OCI-LY1 (cell line): ENCODE results near the gene CACNA1C.

Experiments
- H2AFZ ChIP-seq: fragments of 200-600 bp; sonication (generic), shearing (Covaris generic); 2 replicates; pipeline ENCODE4 v1.6.0; 2014; ENCODE audit warnings: antibody characterized with exemption, mild to moderate bottlenecking, low read length
- H3F3A ChIP-seq: fragments of 200-600 bp; sonication (generic), shearing (Covaris generic); 2 replicates; pipeline ENCODE4 v1.6.0; 2014; ENCODE audit warnings: mild to moderate bottlenecking, antibody characterized with exemption, low read length, moderate library complexity; ENCODE audit not compliant: insufficient read depth
- H3K27ac ChIP-seq: fragments of 200-600 bp; sonication (generic); 2 replicates; pipeline ENCODE4 v1.5.1; 2014; ENCODE audit warnings: low read length, mixed run types, mild to moderate bottlenecking, low read depth; ENCODE audit not compliant: poor library complexity, severe bottlenecking
- H3K27me3 ChIP-seq: fragments of 200-600 bp; sonication (generic); 2 replicates; pipeline ENCODE4 v1.6.0; 2014; ENCODE audit warnings: antibody characterized with exemption, mild to moderate bottlenecking, low read length, moderate library complexity; ENCODE audit not compliant: insufficient read depth
- H3K36me3 ChIP-seq: fragments of 200-600 bp; sonication (generic); 2 replicates; pipeline ENCODE4 v1.6.1; 2014; ENCODE audit warnings: mild to moderate bottlenecking, antibody characterized with exemption, low read length, moderate library complexity, mixed read lengths; ENCODE audit not compliant: insufficient read depth
- H3K4me1 ChIP-seq: fragments of 200-600 bp; sonication (generic); 2 replicates; pipeline ENCODE4 v1.5.1; 2014; ENCODE audit warnings: mild to moderate bottlenecking, low read length, moderate library complexity; ENCODE audit not compliant: insufficient read depth, severe bottlenecking
- H3K4me2 ChIP-seq: fragments of 200-600 bp; sonication (generic), shearing (Covaris generic); 2 replicates; pipeline ENCODE4 v1.6.1; 2014; ENCODE audit warnings: low read length
- H3K4me3 ChIP-seq: fragments of 200-600 bp; sonication (generic); 2 replicates; pipeline ENCODE4 v1.5.1; 2014; ENCODE audit warnings: low read length, low read depth, mild to moderate bottlenecking, mixed read lengths; ENCODE audit not compliant: poor library complexity, severe bottlenecking
- H3K79me2 ChIP-seq: fragments of 200-600 bp; shearing (Covaris generic); 2 replicates; pipeline ENCODE4 v1.6.1; 2016; ENCODE audit warnings: mixed run types, low read length, mixed read lengths; ENCODE audit not compliant: insufficient read depth
- H3K9ac ChIP-seq: fragments of 200-600 bp; sonication (generic), shearing (Covaris generic); 2 replicates; pipeline ENCODE4 v1.6.1; 2014; ENCODE audit warnings: mild to moderate bottlenecking, low read length, mixed read lengths
- H3K9me2 ChIP-seq: fragments of 200-600 bp; sonication (generic), shearing (Covaris generic); 2 replicates; pipeline ENCODE4 v1.6.1; 2014; ENCODE audit warnings: low read depth, mild to moderate bottlenecking, low read length, mixed read lengths
- H3K9me3 ChIP-seq: fragments of 200-600 bp; shearing (Covaris generic); 2 replicates; pipeline ENCODE4 v1.6.1; 2014; ENCODE audit warnings: low read length, mixed read lengths
- H4K20me1 ChIP-seq: fragments of 200-600 bp; sonication (generic), shearing (Covaris generic); 2 replicates; pipeline ENCODE4 v1.6.0; 2016; ENCODE audit warnings: mild to moderate bottlenecking, low read length; ENCODE audit not compliant: insufficient read depth
- CTCF ChIP-seq: fragments of 200-600 bp; sonication (generic), shearing (Covaris generic); IDR thresholded peaks from 2 replicates; pipeline ENCODE4 v1.5.1; 2017; ENCODE audit warnings: mild to moderate bottlenecking, antibody characterized with exemption, low read length, moderate library complexity, mixed read lengths
- EZH2 ChIP-seq: fragments of 200-600 bp; sonication (generic), shearing (Covaris generic); IDR thresholded peaks from 2 replicates; pipeline ENCODE4 v1.8.0; 2017; ENCODE audit warnings: borderline replicate concordance, mixed run types, mild to moderate bottlenecking, antibody characterized with exemption, low read length, moderate library complexity, mixed read lengths

CACNA1C gene

GRCh38 chr12:2432856-2433255, 380.1 kb downstream of the CACNA1C start:
- H3K9me2 ChIP-seq, result no peaks in the 10 kb centered on the region
- H3K36me3 ChIP-seq, result no peaks in the 10 kb centered on the region
- H3K9ac ChIP-seq, result no peak overlapping the region
- H2AFZ ChIP-seq, result no peak overlapping the region
- no peaks in the 10 kb centered on the region for H3K9me3 ChIP-seq
- no peaks in the 10 kb centered on the region for H3F3A ChIP-seq
- no peaks in the 10 kb centered on the region for H4K20me1 ChIP-seq
- H3K27me3 ChIP-seq, result no peaks in the 10 kb centered on the region
- no peak overlapping the region for H3K4me3 ChIP-seq
- no peaks in the 10 kb centered on the region for H3K79me2 ChIP-seq
- TF ChIP-seq EZH2 (no peak), CTCF (no peak)
- H3K27ac ChIP-seq, result no peak overlapping the region
- no peak overlapping the region for H3K4me2 ChIP-seq
- no peaks in the 10 kb centered on the region for H3K4me1 ChIP-seq

- Histone ChIP-seq H3F3A (no peaks in the 10 kb centered on the region), H4K20me1 (no peaks in the 10 kb centered on the region), H3K27me3 (no peaks in the 10 kb centered on the region), H3K27ac (no peak overlapping the region), H3K36me3 (no peaks in the 10 kb centered on the region), H2AFZ (no peak overlapping the region), H3K4me2 (no peak overlapping the region), H3K9me2 (no peaks in the 10 kb centered on the region), H3K9me3 (no peaks in the 10 kb centered on the region), H3K79me2 (no peaks in the 10 kb centered on the region), H3K4me3 (no peak overlapping the region), H3K9ac (no peak overlapping the region), H3K4me1 (no peaks in the 10 kb centered on the region)
- TF ChIP-seq CTCF (no peak), EZH2 (no peak)
These were observed 382.7 kb downstream of the CACNA1C start for GRCh38 chr12:2435511-2435910.

GRCh38 chr12:2439332-2440100, 386.7 kb downstream of the CACNA1C start:
- H3K9me3 ChIP-seq, result no peaks in the 10 kb centered on the region
- H3K27ac ChIP-seq, result no peak overlapping the region
- no peak overlapping the region for H3K9ac ChIP-seq
- no peaks in the 10 kb centered on the region for H4K20me1 ChIP-seq
- no peak overlapping the region for H2AFZ ChIP-seq
- no peak for TF ChIP-seq CTCF
- TF ChIP-seq EZH2, result no peak
- H3K9me2 ChIP-seq, result no peaks in the 10 kb centered on the region
- peaks cover 6% of the 10 kb centered on the region; the same call in 1 of the 2 replicates for H3K27me3 ChIP-seq
- H3K4me2 ChIP-seq, result no peak overlapping the region
- H3F3A ChIP-seq, result no peaks in the 10 kb centered on the region
- H3K79me2 ChIP-seq, result no peaks in the 10 kb centered on the region
- H3K4me1 ChIP-seq, result no peaks in the 10 kb centered on the region
- H3K4me3 ChIP-seq, result no peak overlapping the region
- no peaks in the 10 kb centered on the region for H3K36me3 ChIP-seq
